ENCODE results near the gene ELAVL4. TPM values are rescaled to one million over a fixed set of nuclear protein-coding genes. Genes with fewer than 3 reads are reported as not detected.

Gene ELAVL4
- total RNA-seq, 1 donor from 2014 or later, result 4.1 TPM

GRCh38 chr1:50251702-50252101 is 143.0 kb downstream of the ELAVL4 start:
- DNase-seq (ENCODE audit: low spot score), result no peak

GRCh38 chr1:50252196-50252595 is 143.5 kb downstream of the ELAVL4 start:
- no peak for DNase-seq (ENCODE audit: low spot score)

Other genes starting within 250 kb of the ELAVL4 start
- gene AGBL4, start 85.0 kb upstream of the ELAVL4 start, total RNA-seq (ENCODE audit: insufficient read depth, low replicate concordance), result 3.1 TPM